PC-9 (cell line): ENCODE measurements around the gene RAD18. TPM values are rescaled to one million over a fixed set of nuclear protein-coding genes. Genes with fewer than 3 reads are reported as not detected.

ENCODE experiments used
- BruUV-seq: library from RNA; stranded (reverse); fragments of 400-500 nt; replicated peaks from 2 replicates; lab custom pipeline; 2021; lab: Mats Ljungman, UMichigan
- CTCF ChIA-PET: fragments of 300-600 bp; sonication (Branson Sonifier 250); formaldehyde crosslinking; loops from one replicate; lab custom pipeline; 2022; ENCODE audit warnings: antibody characterized with exemption; lab: Charles Lee
- POLR2A ChIA-PET: fragments of 300-600 bp; sonication (Branson Sonifier 250); formaldehyde crosslinking; loops from one replicate; lab custom pipeline; 2022; ENCODE audit warnings: antibody characterized with exemption; ENCODE audit not compliant: unreplicated experiment; lab: Charles Lee
- DNase-seq, 2 experiments: peaks; one replicate each; pipeline versions ENCODE4 v3.0.0 to v3.0.0-alpha.2; 2015 to 2022; ENCODE audit warnings: mixed read lengths in 1 of 2
- H2AFZ ChIP-seq: fragments of 200-600 bp; sonication (generic); 2 replicates; pipeline ENCODE4 v1.8.1; 2017; ENCODE audit warnings: antibody characterized with exemption
- H3F3A ChIP-seq: fragments of 200-600 bp; sonication (generic); 2 replicates; pipeline ENCODE4 v1.8.1; 2017; ENCODE audit warnings: antibody characterized with exemption, mild to moderate bottlenecking, low read depth; ENCODE audit not compliant: insufficient read depth
- H3K27ac ChIP-seq: fragments of 200-600 bp; sonication (generic); 2 replicates; pipeline ENCODE4 v1.6.1; 2016; ENCODE audit warnings: mixed run types
- H3K27me3 ChIP-seq: fragments of 200-600 bp; sonication (generic); 2 replicates; pipeline ENCODE4 v1.6.1; 2016; ENCODE audit warnings: low read depth, mixed run types; ENCODE audit not compliant: insufficient read depth
- H3K36me3 ChIP-seq: fragments of 200-600 bp; sonication (generic); 2 replicates; pipeline ENCODE4 v1.6.1; 2016; ENCODE audit warnings: low read depth, mixed run types
- H3K4me1 ChIP-seq: fragments of 200-600 bp; sonication (generic); replicated peaks from 2 replicates; pipeline ENCODE4 v1.6.1; 2016; ENCODE audit warnings: mixed run types; ENCODE audit not compliant: insufficient read depth
- H3K4me2 ChIP-seq: fragments of 200-600 bp; sonication (generic); 2 replicates; pipeline ENCODE4 v1.6.1; 2017; ENCODE audit warnings: mixed run types
- H3K4me3 ChIP-seq: fragments of 200-600 bp; sonication (generic); 2 replicates; pipeline ENCODE4 v1.6.1; 2016; ENCODE audit warnings: mixed run types
- H3K79me2 ChIP-seq: fragments of 200-600 bp; sonication (generic); 2 replicates; pipeline ENCODE4 v1.6.1; 2017; ENCODE audit warnings: low read depth, mixed run types
- H3K9me2 ChIP-seq: fragments of 200-600 bp; sonication (generic); 2 replicates; pipeline ENCODE4 v1.8.1; 2017; ENCODE audit warnings: mild to moderate bottlenecking; ENCODE audit not compliant: insufficient read depth
- H3K9me3 ChIP-seq: fragments of 200-600 bp; sonication (generic); 2 replicates; pipeline ENCODE4 v1.8.1; 2016; ENCODE audit warnings: low read depth; ENCODE audit not compliant: insufficient read depth
- H4K20me1 ChIP-seq: fragments of 200-600 bp; sonication (generic); 2 replicates; pipeline ENCODE4 v1.8.1; 2017; ENCODE audit not compliant: insufficient read depth
- EZH2 ChIP-seq: fragments of 200-600 bp; sonication (generic); IDR thresholded peaks from 2 replicates; pipeline ENCODE4 v1.8.0; 2017; ENCODE audit warnings: antibody characterized with exemption, low read depth
- intact Hi-C: fragments of 100-400 bp; cut with micrococcal nuclease; formaldehyde crosslinking; loops from one replicate; pipeline ENCODE4 v1.10.0; 2022; ENCODE audit not compliant: unreplicated experiment
- total RNA-seq: library from RNA; stranded (reverse); gene quantifications from 2 replicates; pipeline ENCODE4 v1.2.3, GENCODE V29; 2021
- TF ChIP-seq, protein P1 (sequence below): fragments of 200-600 bp; sonication (generic); conservative IDR thresholded peaks from 2 replicates; pipeline ENCODE4 v1.6.1; 2017; ENCODE audit warnings: mixed run types, antibody characterized with exemption, mild to moderate bottlenecking, moderate library complexity

RAD18 gene
- total RNA-seq, 1 experiment from 2014 or later = 29.1 TPM

DNA sequence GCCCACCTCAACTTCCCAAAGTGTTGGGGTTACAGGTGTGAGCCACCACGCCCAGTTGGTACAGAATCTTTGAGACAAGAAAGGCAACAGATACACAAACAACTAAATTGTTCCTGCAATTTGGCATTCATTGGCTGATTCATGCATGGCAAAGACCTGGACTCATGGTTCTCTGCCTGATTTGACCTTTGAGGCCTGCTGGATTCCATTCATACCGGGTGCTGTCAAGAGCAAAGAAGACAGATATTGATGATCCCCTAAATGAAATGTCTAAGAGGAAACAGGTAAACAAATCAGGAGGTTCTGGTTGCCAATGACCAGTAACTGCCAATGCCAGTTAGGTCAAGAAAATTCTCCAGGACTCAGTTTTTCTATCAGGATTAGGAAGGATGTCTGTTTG is 43.9 kb upstream of the RAD18 start:
- DNase-seq = no peak
- no peaks in the 10 kb centered on the region for H3K9me3 ChIP-seq
- H3K4me2 ChIP-seq = no peak overlapping the region
- no peaks in the 10 kb centered on the region for H3F3A ChIP-seq
- TF ChIP-seq, protein P1, sequence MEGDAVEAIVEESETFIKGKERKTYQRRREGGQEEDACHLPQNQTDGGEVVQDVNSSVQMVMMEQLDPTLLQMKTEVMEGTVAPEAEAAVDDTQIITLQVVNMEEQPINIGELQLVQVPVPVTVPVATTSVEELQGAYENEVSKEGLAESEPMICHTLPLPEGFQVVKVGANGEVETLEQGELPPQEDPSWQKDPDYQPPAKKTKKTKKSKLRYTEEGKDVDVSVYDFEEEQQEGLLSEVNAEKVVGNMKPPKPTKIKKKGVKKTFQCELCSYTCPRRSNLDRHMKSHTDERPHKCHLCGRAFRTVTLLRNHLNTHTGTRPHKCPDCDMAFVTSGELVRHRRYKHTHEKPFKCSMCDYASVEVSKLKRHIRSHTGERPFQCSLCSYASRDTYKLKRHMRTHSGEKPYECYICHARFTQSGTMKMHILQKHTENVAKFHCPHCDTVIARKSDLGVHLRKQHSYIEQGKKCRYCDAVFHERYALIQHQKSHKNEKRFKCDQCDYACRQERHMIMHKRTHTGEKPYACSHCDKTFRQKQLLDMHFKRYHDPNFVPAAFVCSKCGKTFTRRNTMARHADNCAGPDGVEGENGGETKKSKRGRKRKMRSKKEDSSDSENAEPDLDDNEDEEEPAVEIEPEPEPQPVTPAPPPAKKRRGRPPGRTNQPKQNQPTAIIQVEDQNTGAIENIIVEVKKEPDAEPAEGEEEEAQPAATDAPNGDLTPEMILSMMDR = no peak
- TF ChIP-seq EZH2 = no peak
- H3K9me2 ChIP-seq = 0 out of 2 replicates have a peak, but pooled peaks cover 3% of the 10 kb centered on the region
- no peaks in the 10 kb centered on the region for H3K36me3 ChIP-seq
- no peaks in the 10 kb centered on the region for H4K20me1 ChIP-seq
- POLR2A ChIA-PET = no interaction called here
- no peaks in the 10 kb centered on the region for H3K79me2 ChIP-seq
- CTCF ChIA-PET = no interaction called here
- no peaks in the 10 kb centered on the region for H3K4me1 ChIP-seq
- BruUV-seq = no TSS peak
- no peaks in the 10 kb centered on the region for H3K27me3 ChIP-seq
- intact Hi-C loops = no loop called here
- no peak overlapping the region for H2AFZ ChIP-seq
- no peak overlapping the region for H3K4me3 ChIP-seq
- H3K27ac ChIP-seq = no peak overlapping the region

DNA sequence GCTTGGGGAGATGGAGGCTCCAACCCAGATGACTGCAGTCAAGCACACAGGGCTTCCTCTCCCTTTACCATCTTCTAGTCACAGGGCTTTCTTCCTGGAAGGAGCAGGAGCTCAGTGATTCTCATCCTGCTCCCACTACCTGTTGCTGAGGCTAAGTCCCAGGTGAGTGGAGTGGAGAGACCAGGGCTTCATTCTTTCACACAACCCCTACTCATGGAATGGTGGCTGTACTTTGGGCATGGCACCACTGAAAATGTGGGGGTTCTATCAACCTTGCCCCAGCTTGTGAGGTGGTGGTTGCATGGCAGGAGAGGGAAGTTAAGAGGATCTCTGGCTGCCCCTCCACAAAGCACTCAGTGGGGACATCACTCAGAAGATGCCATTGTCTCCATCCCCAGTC is 36.8 kb upstream of the RAD18 start:
- no peak overlapping the region for H2AFZ ChIP-seq
- intact Hi-C loops = no loop called here
- H3K4me1 ChIP-seq = no peaks in the 10 kb centered on the region
- H3F3A ChIP-seq = no peaks in the 10 kb centered on the region
- H3K27ac ChIP-seq = no peak overlapping the region
- TF ChIP-seq, protein P1 = no peak
- no peak for TF ChIP-seq EZH2
- no peaks in the 10 kb centered on the region for H3K9me3 ChIP-seq
- H3K79me2 ChIP-seq = no peaks in the 10 kb centered on the region
- DNase-seq = no peak
- no peak overlapping the region for H3K4me3 ChIP-seq
- 0 out of 2 replicates have a peak, but pooled peaks cover 3% of the 10 kb centered on the region for H3K9me2 ChIP-seq
- H4K20me1 ChIP-seq = no peaks in the 10 kb centered on the region
- H3K36me3 ChIP-seq = no peaks in the 10 kb centered on the region
- H3K27me3 ChIP-seq = 0 out of 2 replicates have a peak, but pooled peaks cover 4% of the 10 kb centered on the region
- POLR2A ChIA-PET = no interaction called here
- no TSS peak for BruUV-seq
- CTCF ChIA-PET = no interaction called here
- H3K4me2 ChIP-seq = no peak overlapping the region

DNA sequence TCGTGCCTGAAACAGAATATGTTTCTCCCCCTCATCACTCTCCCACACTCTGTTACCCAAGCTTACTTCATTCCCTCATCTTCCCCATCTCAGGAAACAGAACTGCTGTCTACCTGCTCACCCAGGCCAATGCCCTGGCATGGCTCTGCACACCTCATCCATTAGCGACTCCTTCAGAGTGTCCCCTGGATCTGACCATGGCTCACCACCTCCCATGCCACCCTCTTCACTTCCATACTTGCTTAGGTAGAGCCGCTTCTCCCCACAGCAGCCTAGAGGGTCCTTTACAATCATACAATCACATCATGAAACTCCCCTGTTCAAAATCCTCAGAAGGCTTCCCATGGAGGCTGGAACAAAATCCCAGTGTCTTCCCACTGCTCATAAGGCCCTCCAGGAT is 33.9 kb upstream of the RAD18 start:
- CTCF ChIA-PET = no interaction called here
- Histone ChIP-seq H3K9me3 (no peaks in the 10 kb centered on the region), H3K9me2 (no peaks in the 10 kb centered on the region), H3K27ac (no peak overlapping the region), H4K20me1 (no peaks in the 10 kb centered on the region), H3K4me3 (no peak overlapping the region), H3K27me3 (0 out of 2 replicates have a peak, but pooled peaks cover 4% of the 10 kb centered on the region), H2AFZ (no peak overlapping the region), H3K4me1 (no peaks in the 10 kb centered on the region), H3K4me2 (no peak overlapping the region), H3F3A (no peaks in the 10 kb centered on the region), H3K36me3 (no peaks in the 10 kb centered on the region), H3K79me2 (no peaks in the 10 kb centered on the region)
- DNase-seq = no peak
- POLR2A ChIA-PET = no interaction called here
- intact Hi-C loops = no loop called here
- TF ChIP-seq EZH2 = no peak
- TF ChIP-seq, protein P1 = no peak
- BruUV-seq = no TSS peak
